K562 (cell line): Measurements from ENCODE around the gene P2RX2. TPM values are rescaled to one million over a fixed set of nuclear protein-coding genes. Genes with fewer than 3 reads are reported as not detected.

Experiments
- ATAC-seq: fragments of 200-7000 bp; cut with Tn5 transposase; 3 replicates; pipeline ENCODE4 v1.9.1; 2020; ENCODE audit warnings: moderate library complexity
- BruUV-seq: library from RNA; stranded (reverse); fragments of 400-500 nt; replicated peaks from 2 replicates; lab custom pipeline; 2021; lab: Mats Ljungman, UMichigan
- CTCF ChIA-PET: fragments of 300-600 bp; formaldehyde crosslinking; extraction: SDS; loops from one replicate; lab custom pipeline; 2021; ENCODE audit warnings: low intra/inter-chr PET ratio; lab: Yijun Ruan, JAX
- POLR2A ChIA-PET: fragments of 300-600, 350-650 bp; sonication (Branson Sonifier 250); formaldehyde crosslinking; extraction: SDS; loops from one replicate; lab custom pipeline; 2021; ENCODE audit warnings: antibody characterized with exemption, inconsistent platforms; lab: Yijun Ruan, JAX
- DNase-seq, 4 experiments: peaks; one replicate each; pipeline versions ENCODE4 v3.0.0 to v3.0.0-alpha.2; 2011 to 2018; ENCODE audit warnings: low spot score in 3 of 4, mixed read lengths in 3 of 4; ENCODE audit errors: extremely low read depth in 1 of 4
- FAIRE-seq: peaks from 2 replicates; lab custom pipeline; 2011; peaks lifted over from hg19 to GRCh38; lab: Jason Lieb, UNC
- H2AFZ ChIP-seq: 2 replicates; pipeline ENCODE4 v1.6.0; 2011; ENCODE audit warnings: low read depth, low read length, control low read depth, inconsistent platforms
- H3K27ac ChIP-seq: fragments of 200-600 bp; 3 replicates; pipeline ENCODE4 v1.8.0; 2011; ENCODE audit warnings: low read depth, mild to moderate bottlenecking, control low read depth, inconsistent platforms, low read length, moderate library complexity, mixed read lengths; ENCODE audit errors: extremely low read depth
- H3K27me3 ChIP-seq, 2 experiments: fragments of 300-600 bp in 1 of 2; 2 replicates in 1 of 2; 3 replicates in 1 of 2; pipeline versions ENCODE4 v1.6.0 to v1.8.0; 2011; ENCODE audit warnings: inconsistent platforms in 2 of 2, low read length in 2 of 2, mild to moderate bottlenecking in 1 of 2, mixed read lengths in 1 of 2, moderate library complexity in 1 of 2; ENCODE audit not compliant: control insufficient read depth in 2 of 2, insufficient read depth in 2 of 2
- H3K36me3 ChIP-seq: fragments of 300-600 bp; 3 replicates; pipeline ENCODE4 v1.8.0; 2011; ENCODE audit warnings: mild to moderate bottlenecking, low read length, inconsistent platforms; ENCODE audit not compliant: control insufficient read depth, insufficient read depth
- H3K4me1 ChIP-seq, 2 experiments: fragments of 200-600 bp in 1 of 2; replicated peaks in 1 of 2; 2 replicates in 1 of 2; 3 replicates in 1 of 2; pipeline versions ENCODE4 v1.5.1 to v1.8.0; 2011; ENCODE audit warnings: inconsistent platforms in 2 of 2, low read length in 2 of 2, mild to moderate bottlenecking in 1 of 2, mixed read lengths in 1 of 2, moderate library complexity in 1 of 2; ENCODE audit not compliant: control insufficient read depth in 2 of 2, insufficient read depth in 2 of 2
- H3K4me2 ChIP-seq: 2 replicates; pipeline ENCODE4 v1.6.1; 2011; ENCODE audit warnings: low read length, control low read depth, inconsistent platforms, mixed read lengths; ENCODE audit not compliant: insufficient read depth
- H3K4me3 ChIP-seq: fragments of 200-600 bp; sonication (generic), shearing (Covaris generic); 2 replicates; pipeline ENCODE4 v1.5.1; 2016; ENCODE audit warnings: control low read depth, inconsistent platforms
- H3K79me2 ChIP-seq: fragments of 200-600 bp; 3 replicates; pipeline ENCODE4 v1.8.0; 2011; ENCODE audit warnings: low read length, inconsistent platforms; ENCODE audit not compliant: control insufficient read depth, insufficient read depth
- H3K9ac ChIP-seq, 2 experiments: 2 replicates each; pipeline versions ENCODE4 v1.6.0 to v1.6.1; 2011; ENCODE audit warnings: low read depth in 2 of 2, low read length in 2 of 2, control low read depth in 1 of 2, inconsistent platforms in 1 of 2, mild to moderate bottlenecking in 1 of 2, mixed read lengths in 1 of 2; ENCODE audit not compliant: insufficient read depth in 1 of 2
- H3K9me1 ChIP-seq: one replicate; pipeline ENCODE4 v1.6.0; 2011; ENCODE audit warnings: inconsistent platforms, mild to moderate bottlenecking, low read length, moderate library complexity; ENCODE audit not compliant: control insufficient read depth, insufficient read depth
- H3K9me3 ChIP-seq: replicated peaks from 2 replicates; pipeline ENCODE4 v1.5.1; 2011; ENCODE audit warnings: low read depth, low read length, inconsistent platforms; ENCODE audit not compliant: control insufficient read depth, insufficient read depth
- H4K20me1 ChIP-seq: replicated peaks from 2 replicates; pipeline ENCODE4 v1.6.1; 2011; ENCODE audit warnings: low read length, inconsistent platforms, mixed read lengths; ENCODE audit not compliant: control insufficient read depth, insufficient read depth
- ESRRA ChIP-seq: fragments of 450-650 bp; IDR thresholded peaks from 2 replicates; pipeline ENCODE4 v1.6.1; 2014; ENCODE audit warnings: low read depth, mild to moderate bottlenecking, moderate library complexity, borderline replicate concordance
- NONO ChIP-seq, 2 experiments: fragments of 200-400 bp in 1 of 2; fragments of 450-650 bp in 1 of 2; formaldehyde crosslinking in 1 of 2; IDR thresholded peaks; 2 replicates each; pipeline ENCODE4 v1.6.1; 2017; ENCODE audit warnings: low read depth in 2 of 2, mild to moderate bottlenecking in 2 of 2, moderate library complexity in 2 of 2, low read length in 1 of 2
- PHTF2 ChIP-seq: fragments of 250-450 bp; sonication (Bioruptor Pico); IDR thresholded peaks from 2 replicates; pipeline ENCODE4 v1.5.0; 2021; ENCODE audit warnings: mild to moderate bottlenecking
- PML ChIP-seq: IDR thresholded peaks from 2 replicates; pipeline ENCODE4 v1.6.1; 2012; ENCODE audit warnings: low read length, inconsistent platforms
- SAFB ChIP-seq: fragments of 200-400 bp; formaldehyde crosslinking; IDR thresholded peaks from 2 replicates; pipeline ENCODE4 v1.6.1; 2017; ENCODE audit warnings: low read depth, low read length, borderline replicate concordance
- SMAD2 ChIP-seq: fragments of 150-350 bp; IDR thresholded peaks from 2 replicates; pipeline ENCODE4 v1.6.1; 2014; ENCODE audit warnings: low read depth, mild to moderate bottlenecking, low read length
- SMARCA5 ChIP-seq: fragments of 450-650 bp; IDR thresholded peaks from 2 replicates; pipeline ENCODE4 v1.6.1; 2016
- SRSF1 ChIP-seq: fragments of 200-400 bp; formaldehyde crosslinking; IDR thresholded peaks from 2 replicates; pipeline ENCODE4 v1.6.1; 2017; ENCODE audit warnings: mild to moderate bottlenecking, low read depth, low read length, moderate library complexity
- ZFX ChIP-seq: sonication (generic); formaldehyde crosslinking; IDR thresholded peaks from 2 replicates; pipeline ENCODE4 v1.8.0; 2022; ENCODE audit warnings: mild to moderate bottlenecking, missing genetic modification reagents, moderate library complexity
- ZMIZ1 ChIP-seq, 2 experiments: fragments of 150-350 bp in 1 of 2; IDR thresholded peaks; 2 replicates each; pipeline ENCODE4 v1.6.1; 2012 to 2016; ENCODE audit warnings: low read depth in 2 of 2, low read length in 2 of 2, mild to moderate bottlenecking in 1 of 2, moderate library complexity in 1 of 2
- ZNF583 ChIP-seq: fragments of 250-450 bp; sonication (Bioruptor Pico); IDR thresholded peaks from 2 replicates; pipeline ENCODE4 v1.4.0; 2020
- ZNF586 ChIP-seq: fragments of 450-650 bp; formaldehyde crosslinking; conservative IDR thresholded peaks from 2 replicates; pipeline ENCODE4 v1.4.0; 2020; ENCODE audit warnings: mild to moderate bottlenecking, moderate library complexity
- WGBS: fragments of 100-300 bp; shearing (Covaris generic); methylation state at CpG from one replicate; pipeline ENCODE4 v1.1.6; 2016; ENCODE audit warnings: low coverage, mixed read lengths; ENCODE audit not compliant: insufficient coverage; ENCODE audit errors: missing lambda C conversion rate; 5-methylcytosine and 5-hydroxymethylcytosine counted together
- in situ Hi-C: fragments of 300-500 bp; cut with MboI; formaldehyde crosslinking; loops from 4 replicates; pipeline ENCODE4 v1.15.0; 2018; ENCODE audit warnings: inconsistent platforms, mixed read lengths
- intact Hi-C: fragments of 100-400 bp; cut with micrococcal nuclease; formaldehyde crosslinking; loops from 2 replicates; pipeline ENCODE4 v1.14.2; 2022
- polyA plus RNA-seq, 8 experiments: library from polyadenylated mRNA; depleted of rRNA in 4 of 8; stranded (reverse) in 5 of 8; unstranded in 3 of 8; fragments of >200 nt; fragmentation: Nextera tagmentation in 2 of 8; fragmentation: Illumina TruSeq in 1 of 8; extraction: Ambion mirVana in 2 of 8; extraction: Trizol in 1 of 8; gene quantifications; 2 replicates each; pipeline versions ENCODE4 v1.2.1 to v1.2.3, GENCODE V29; 2011 to 2014; ENCODE audit warnings: inconsistent platforms in 1 of 8, missing spikeins in 1 of 8
- total RNA-seq, 7 experiments: library from RNA; depleted of rRNA in 6 of 7; stranded (reverse); fragments of >200 nt in 6 of 7; fragmentation: Illumina TruSeq in 2 of 7; extraction: Trizol in 2 of 7; gene quantifications; 2 replicates each; pipeline versions ENCODE4 v1.2.1 to v1.2.3, GENCODE V29; 2011 to 2021; ENCODE audit warnings: low replicate concordance in 1 of 7

Gene P2RX2
- total and polyA plus RNA-seq, 9 of the 15 experiments (the other 6 are each of a cell fraction or from before 2014, with no cell fraction given), result not detected

GRCh38 chr12:132591107-132591935, 27.3 kb upstream of the P2RX2 start:
- POLR2A ChIA-PET, result interaction anchor here (0.7 to 0.8 kb wide), 3 partner anchors 22 to 243 kb away, joined by 3 to 4 read pairs (median 4); no protein-coding TSS in a partner anchor
- in situ Hi-C loops, result no loop called here

GRCh38 chr12:132592282-132592970, 26.1 kb upstream of the P2RX2 start:
- ATAC-seq (no peak), FAIRE-seq (no peak), DNase-seq (no peak)
- H3K4me2 ChIP-seq, result no peak overlapping the region
- no peak overlapping the region for H3K4me3 ChIP-seq
- 9% methylated on average over 10 of the region's 38 CpGs for WGBS
- in situ Hi-C loops, result no loop called here
- ChIA-PET CTCF (no interaction called here), POLR2A (no interaction called here)
- TF ChIP-seq SRSF1 (no peak), ZNF586 (no peak), PHTF2 (CRISPR knock-in tag) (no peak), PML (no peak), SMARCA5 (no peak), ZMIZ1 (IDR thresholded peaks at IDR 0.05; ENCODE audit: low read depth in 2 of 2, low read length in 2 of 2) (no peak), SMAD2 (no peak)
- H2AFZ ChIP-seq, result no peak overlapping the region
- 0 out of 2 replicates have a peak, but pooled peaks cover 9% of the 10 kb centered on the region for H4K20me1 ChIP-seq
- intact Hi-C loops, result no loop called here
- no peak overlapping the region for H3K27ac ChIP-seq
- no peaks in the 10 kb centered on the region; the same call in 1 of the 2 replicates for H3K9me3 ChIP-seq
- no peaks in the 10 kb centered on the region for H3K79me2 ChIP-seq
- no peaks in the 10 kb centered on the region for H3K9me1 ChIP-seq
- H3K9ac ChIP-seq, result no peak overlapping the region
- H3K27me3 ChIP-seq, result peaks cover 38 to 65% of the 10 kb centered on the region in 2 experiments
- H3K4me1 ChIP-seq, result peaks cover 0 to 38% of the 10 kb centered on the region in 2 experiments; a peak in 2 of 5 replicates
- no TSS peak for BruUV-seq
- H3K36me3 ChIP-seq, result no peaks in the 10 kb centered on the region

More at GRCh38 chr12:132591107-132591935, 27.3 kb upstream of the P2RX2 start:
- CTCF ChIA-PET, result no interaction called here
- H3K9me1 ChIP-seq, result no peaks in the 10 kb centered on the region
- H4K20me1 ChIP-seq, result 0 out of 2 replicates have a peak, but pooled peaks cover 9% of the 10 kb centered on the region
- TF ChIP-seq NONO (IDR thresholded peaks at IDR 0.05; ENCODE audit: low read depth in 2 of 2, low read length in 1 of 2) (no peak), ZFX (CRISPR knock-in tag) (no peak), ZNF583 (CRISPR knock-in tag) (no peak), ESRRA (no peak), SAFB (no peak)
- no peak overlapping the region for H3K9ac ChIP-seq
- H3K4me2 ChIP-seq, result no peak overlapping the region
- BruUV-seq, result no TSS peak
- ATAC-seq (no peak), FAIRE-seq (no peak), DNase-seq (no peak)
- no peaks in the 10 kb centered on the region; the same call in 1 of the 2 replicates for H3K9me3 ChIP-seq
- no peak overlapping the region for H2AFZ ChIP-seq
- 8% methylated on average over 45 of the region's 45 CpGs for WGBS
- H3K4me1 ChIP-seq, result peaks cover 0 to 36% of the 10 kb centered on the region in 2 experiments; a peak in 2 of 5 replicates
- H3K27ac ChIP-seq, result no peak overlapping the region
- H3K36me3 ChIP-seq, result no peaks in the 10 kb centered on the region
- H3K4me3 ChIP-seq, result no peak overlapping the region
- H3K27me3 ChIP-seq, result peaks cover 36 to 62% of the 10 kb centered on the region in 2 experiments
- no peaks in the 10 kb centered on the region for H3K79me2 ChIP-seq
- intact Hi-C loops, result no loop called here
